SK-MEL-5 (cell line): Measurements from ENCODE around the gene NDUFV3. TPM values are rescaled to one million over a fixed set of nuclear protein-coding genes. Genes with fewer than 3 reads are reported as not detected.
"Not testable (repeated sequence)": the region's sequence is repeated elsewhere in the genome, so short reads cannot be mapped to it uniquely, and the experiment has no call there.

Experiments used
- DNase-seq: peaks from one replicate; pipeline ENCODE4 v3.0.0-alpha.2; 2016; ENCODE audit warnings: low read depth, low spot score
- in situ Hi-C: cut with HindIII; loops from 2 replicates; pipeline ENCODE4 v1.10.0; 2016; ENCODE audit warnings: low sequenced_read_pairs, high pct_unique_total_duplicates, low pct_unique_long_range_greater_than_20kb
- polyA plus RNA-seq, 2 experiments: library from polyadenylated mRNA; depleted of rRNA; stranded (reverse); fragments of >200 nt; gene quantifications; 2 replicates each; pipeline ENCODE4 v1.2.3, GENCODE V29; 2015
- total RNA-seq: library from RNA; depleted of rRNA; stranded (reverse); fragments of >200 nt; shearing (Covaris generic); gene quantifications from 2 replicates; pipeline ENCODE4 v1.2.3, GENCODE V29; 2014; rRNA removed

NDUFV3 gene
- total RNA-seq = 44.5 and 45.8 TPM in 2 replicates
- 45.3 and 48.4 TPM in 2 replicates for polyA plus RNA-seq (2015; cell fraction: cytosol; rRNA removed)
- 27.4 and 33.6 TPM in 2 replicates for polyA plus RNA-seq (2015; cell fraction: nucleus; rRNA removed)

GRCh38 chr21:42892931-42893755, at the start of gene NDUFV3:
NDUFV3 (plus strand) TSS chr21:42893309; CDS start chr21:42893334, 25 bp downstream.
- DNase-seq = peak; percentile 97
- in situ Hi-C loops = no loop called here

GRCh38 chr21:42844411-42845113, 48.5 kb upstream of the NDUFV3 start:
- in situ Hi-C loops = no loop called here

GRCh38 chr21:42845296-42845965, 47.7 kb upstream of the NDUFV3 start:
- in situ Hi-C loops = no loop called here
- DNase-seq = peak; percentile 28

More at GRCh38 chr21:42844411-42845113, 48.5 kb upstream of the NDUFV3 start:
- no peak for DNase-seq

- in situ Hi-C loops = no loop called here
- no peak for DNase-seq
These were observed 46.9 kb upstream of the NDUFV3 start for GRCh38 chr21:42846221-42846620.

GRCh38 chr21:42847051-42847707, 45.9 kb upstream of the NDUFV3 start:
- in situ Hi-C loops = no loop called here

GRCh38 chr21:42847726-42848125, 45.4 kb upstream of the NDUFV3 start:
- in situ Hi-C loops = no loop called here
- DNase-seq = no peak

More at GRCh38 chr21:42847051-42847707, 45.9 kb upstream of the NDUFV3 start:
- no peak for DNase-seq

- in situ Hi-C loops = not testable (repeated sequence)
These were observed 44.8 kb upstream of the NDUFV3 start for GRCh38 chr21:42848144-42848931.

GRCh38 chr21:42848932-42849758, 44.0 kb upstream of the NDUFV3 start:
- no peak for DNase-seq
- in situ Hi-C loops = no loop called here

More at GRCh38 chr21:42848144-42848931, 44.8 kb upstream of the NDUFV3 start:
- DNase-seq = not testable (repeated sequence)

GRCh38 chr21:42849759-42850412, 43.2 kb upstream of the NDUFV3 start:
- DNase-seq = no peak
- in situ Hi-C loops = no loop called here

- in situ Hi-C loops = no loop called here
- no peak for DNase-seq
These were observed 42.6 kb upstream of the NDUFV3 start for GRCh38 chr21:42850463-42850862.

GRCh38 chr21:42850866-42851391, 42.2 kb upstream of the NDUFV3 start:
- DNase-seq = peak; percentile 46
- in situ Hi-C loops = no loop called here

GRCh38 chr21:42851812-42852665, 41.1 kb upstream of the NDUFV3 start:
- no peak for DNase-seq
- in situ Hi-C loops = no loop called here

- no peak for DNase-seq
- in situ Hi-C loops = no loop called here
These were observed 40.1 kb upstream of the NDUFV3 start for GRCh38 chr21:42852925-42853570.

- DNase-seq = no peak
- in situ Hi-C loops = no loop called here
These were observed 39.5 kb upstream of the NDUFV3 start for GRCh38 chr21:42853621-42854020.
